AG04450 (cell line): Measurements from ENCODE around the gene EEPD1. TPM values are rescaled to one million over a fixed set of nuclear protein-coding genes. Genes with fewer than 3 reads are reported as not detected.

Experiments used
- CTCF ChIA-PET: fragments of 300-600, 350-600 bp; formaldehyde crosslinking; extraction: SDS; loops from one replicate; lab custom pipeline; 2022; ENCODE audit warnings: antibody characterized with exemption, inconsistent platforms; lab: Charles Lee
- POLR2A ChIA-PET: fragments of 350-600 bp; formaldehyde crosslinking; extraction: SDS; loops from one replicate; lab custom pipeline; 2021; ENCODE audit warnings: antibody characterized with exemption, inconsistent platforms; lab: Yijun Ruan, JAX
- DNase-seq: peaks from one replicate; pipeline ENCODE4 v3.0.0-alpha.2; 2011; ENCODE audit warnings: low read depth, low spot score
- H3K27ac ChIP-seq: one replicate; pipeline ENCODE4 v1.5.1; 2012; ENCODE audit warnings: low read depth, low read length, control low read depth
- H3K27me3 ChIP-seq: one replicate; pipeline ENCODE4 v1.6.0; 2012; ENCODE audit warnings: low read length; ENCODE audit not compliant: control insufficient read depth, insufficient read depth
- H3K4me3 ChIP-seq: 2 replicates; pipeline ENCODE4 v1.5.1; 2011; ENCODE audit warnings: mild to moderate bottlenecking, low read depth, low read length, control low read depth
- H3K9me3 ChIP-seq: 2 replicates; pipeline ENCODE4 v1.5.1; 2012; ENCODE audit warnings: low read length; ENCODE audit not compliant: control insufficient read depth, insufficient read depth
- CTCF ChIP-seq: IDR thresholded peaks from 2 replicates; pipeline ENCODE4 v1.5.1; 2011; ENCODE audit warnings: low read depth, low read length, control low read depth, inconsistent platforms
- polyA plus RNA-seq: library from polyadenylated mRNA; depleted of rRNA; stranded (reverse); fragments of >200 nt; gene quantifications from 2 replicates; pipeline ENCODE4 v1.2.3, GENCODE V29; 2011

Gene EEPD1
- polyA plus RNA-seq, 1 experiment, result 21.1 TPM

GRCh38 chr7:36265680-36266079, 112.6 kb downstream of the EEPD1 start:
- Histone ChIP-seq H3K27me3 (no peaks in the 10 kb centered on the region), H3K27ac (no peak overlapping the region), H3K4me3 (no peak overlapping the region), H3K9me3 (no peaks in the 10 kb centered on the region)
- ChIA-PET POLR2A (no interaction called here), CTCF (interaction anchor here (0.7 kb wide), 1 partner anchor 18 kb away, joined by 3 read pairs; no protein-coding TSS in a partner anchor)
- DNase-seq, result no peak
- TF ChIP-seq CTCF, result no peak

DNA sequence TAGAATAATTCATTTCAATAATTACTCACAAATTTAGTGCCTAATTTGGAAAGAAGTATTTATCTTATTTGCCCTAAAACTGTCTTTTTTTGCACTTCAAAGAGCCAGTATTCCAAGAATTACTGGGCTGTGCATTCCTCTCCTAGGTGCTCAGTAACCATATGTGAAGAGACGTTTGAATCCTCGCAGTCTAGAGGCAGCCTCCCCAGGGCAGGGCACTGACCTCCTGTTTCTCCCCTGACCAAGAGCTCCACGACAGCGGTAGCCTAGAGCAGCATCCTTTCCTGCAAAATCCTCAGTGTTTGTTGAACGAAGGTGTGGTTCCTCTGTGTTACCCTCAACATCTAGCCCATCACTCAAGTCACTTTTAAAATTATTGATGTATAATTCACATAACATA, 113.1 kb downstream of the EEPD1 start:
- no peaks in the 10 kb centered on the region for H3K9me3 ChIP-seq
- no peak overlapping the region for H3K4me3 ChIP-seq
- DNase-seq, result no peak
- H3K27ac ChIP-seq, result no peak overlapping the region
- ChIA-PET CTCF (no interaction called here), POLR2A (no interaction called here)
- no peaks in the 10 kb centered on the region for H3K27me3 ChIP-seq
- TF ChIP-seq CTCF, result no peak

DNA sequence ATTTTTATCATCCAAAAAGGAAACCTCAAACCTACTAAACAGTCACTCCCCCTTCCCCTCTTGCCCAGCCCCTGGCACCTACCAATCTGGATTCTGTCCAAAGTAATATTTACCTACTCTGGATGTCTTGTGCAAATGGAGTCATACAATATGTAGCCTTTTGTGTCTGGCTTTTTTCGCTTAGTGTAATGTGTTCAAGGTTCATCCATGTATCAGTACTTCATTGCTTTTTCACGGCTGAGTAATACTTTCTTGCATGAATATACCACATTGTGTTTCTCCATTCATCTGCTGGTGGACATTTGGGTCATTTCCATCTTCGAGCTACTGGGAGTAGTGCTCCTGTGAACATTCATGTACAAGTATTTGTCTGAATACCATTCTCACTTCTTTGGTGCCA, 113.6 kb downstream of the EEPD1 start:
- no peak for TF ChIP-seq CTCF
- CTCF ChIA-PET, result no interaction called here
- H3K9me3 ChIP-seq, result no peaks in the 10 kb centered on the region
- H3K27ac ChIP-seq, result no peak overlapping the region
- no peak for DNase-seq
- POLR2A ChIA-PET, result no interaction called here
- H3K27me3 ChIP-seq, result no peaks in the 10 kb centered on the region
- H3K4me3 ChIP-seq, result no peak overlapping the region

DNA sequence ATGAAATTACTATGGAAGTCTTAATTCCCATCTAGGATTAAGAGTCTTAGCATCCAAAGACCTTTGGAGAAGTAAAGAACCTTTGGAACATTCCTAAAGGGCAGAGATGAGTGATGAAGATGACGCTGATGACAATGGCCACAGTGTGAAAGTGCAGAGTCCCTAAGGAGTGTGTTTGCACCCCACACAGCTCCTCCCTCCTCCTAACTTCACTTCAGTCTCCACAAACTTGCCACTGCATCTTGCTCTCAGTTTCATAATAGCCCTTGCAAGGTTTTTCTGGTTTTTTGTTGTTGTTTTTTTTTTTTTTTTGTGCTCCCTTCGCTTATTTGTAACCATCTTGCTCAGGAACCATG, 119.1 kb downstream of the EEPD1 start:
- POLR2A ChIA-PET, result no interaction called here

More for the DNA sequence above, 119.1 kb downstream of the EEPD1 start:
- H3K27ac ChIP-seq, result no peak overlapping the region
- H3K4me3 ChIP-seq, result no peak overlapping the region
- no peak for DNase-seq
- CTCF ChIA-PET, result interaction anchor here (0.7 kb wide), 1 partner anchor 20 kb away, joined by 6 read pairs; no protein-coding TSS in a partner anchor
- no peaks in the 10 kb centered on the region for H3K9me3 ChIP-seq
- H3K27me3 ChIP-seq, result no peaks in the 10 kb centered on the region
- TF ChIP-seq CTCF, result no peak
